ENCODE data around the gene FURIN. TPM values are rescaled to one million over a fixed set of nuclear protein-coding genes. Genes with fewer than 3 reads are reported as not detected.

The FURIN gene
- total and polyA plus RNA-seq, 9 of the 15 experiments (the other 6 are each of a cell fraction or from before 2014, with no cell fraction given): 0.92 to 99.9 (median 34.8) TPM

DNA sequence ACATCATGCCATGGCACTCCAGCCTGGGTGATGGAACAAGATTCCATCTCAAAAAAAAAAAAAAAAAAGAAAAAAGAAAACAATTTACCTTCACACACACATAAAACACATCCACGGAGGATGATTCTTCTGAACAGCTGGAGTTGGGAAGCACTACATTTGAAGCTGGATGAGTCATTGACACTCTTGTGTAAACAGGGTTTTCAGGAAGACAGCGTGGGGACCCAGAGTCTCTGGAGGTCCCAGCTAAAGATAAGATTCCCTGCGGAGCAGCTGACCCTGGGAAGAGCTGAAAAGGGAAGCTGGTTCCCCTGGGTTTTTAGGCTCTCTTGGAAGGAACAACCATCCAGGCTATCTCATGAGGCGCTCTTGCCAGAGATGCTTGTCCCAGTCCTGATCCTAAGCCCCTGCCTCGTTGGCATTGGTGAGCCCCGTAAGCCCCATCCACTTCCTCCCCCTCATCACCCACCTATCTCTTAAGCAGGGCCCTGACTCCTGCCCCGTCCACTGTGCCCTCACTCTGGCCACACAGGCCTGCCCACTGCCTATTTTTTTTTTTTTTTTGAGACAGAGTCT is 32.0 kb upstream of the FURIN start (continued):
- no peak for TF ChIP-seq ZNF280A (IDR thresholded peaks at IDR 0.05; ENCODE audit: low read depth, partially characterized antibody)
- TF ChIP-seq TFAP4 (CRISPR knock-in tag; IDR thresholded peaks at IDR 0.05; ENCODE audit: borderline replicate concordance): peak; percentile 72
- peak; percentile 94 for TF ChIP-seq FOXK2 (conservative IDR thresholded peaks at IDR 0.05 in 1 of 2, IDR thresholded peaks at IDR 0.05 in 1 of 2; ENCODE audit: low read depth in 2 of 2)
- no peak for TF ChIP-seq STAT5B (CRISPR knock-in tag; IDR thresholded peaks at IDR 0.05)
- peak in 1 of 2 experiments; percentile 27; a peak in 1 of 4 replicates for TF ChIP-seq ZNF639 (CRISPR knock-in tag; conservative IDR thresholded peaks at IDR 0.05 in 1 of 2, IDR thresholded peaks at IDR 0.05 in 1 of 2)
- peak; percentile 71 for TF ChIP-seq GATAD2A (IDR thresholded peaks at IDR 0.05)
- TF ChIP-seq HOMEZ (CRISPR knock-in tag; IDR thresholded peaks at IDR 0.05): no peak
- TF ChIP-seq, protein P1, sequence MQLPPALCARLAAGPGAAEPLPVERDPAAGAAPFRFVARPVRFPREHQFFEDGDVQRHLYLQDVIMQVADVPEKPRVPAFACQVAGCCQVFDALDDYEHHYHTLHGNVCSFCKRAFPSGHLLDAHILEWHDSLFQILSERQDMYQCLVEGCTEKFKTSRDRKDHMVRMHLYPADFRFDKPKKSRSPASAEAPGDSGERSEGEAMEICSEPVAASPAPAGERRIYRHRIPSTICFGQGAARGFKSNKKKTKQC (CRISPR knock-in tag; IDR thresholded peaks at IDR 0.05): no peak
- TF ChIP-seq PCBP1 (IDR thresholded peaks at IDR 0.05; ENCODE audit: low read depth, low read length, poor library complexity, severe bottlenecking): no peak
- no peak for TF ChIP-seq HINFP (tag; conservative IDR thresholded peaks at IDR 0.05; ENCODE audit: low read depth)
- TF ChIP-seq GTF2F1 (IDR thresholded peaks at IDR 0.05; ENCODE audit: low read depth, low read length): no peak
- TF ChIP-seq, protein P2, sequence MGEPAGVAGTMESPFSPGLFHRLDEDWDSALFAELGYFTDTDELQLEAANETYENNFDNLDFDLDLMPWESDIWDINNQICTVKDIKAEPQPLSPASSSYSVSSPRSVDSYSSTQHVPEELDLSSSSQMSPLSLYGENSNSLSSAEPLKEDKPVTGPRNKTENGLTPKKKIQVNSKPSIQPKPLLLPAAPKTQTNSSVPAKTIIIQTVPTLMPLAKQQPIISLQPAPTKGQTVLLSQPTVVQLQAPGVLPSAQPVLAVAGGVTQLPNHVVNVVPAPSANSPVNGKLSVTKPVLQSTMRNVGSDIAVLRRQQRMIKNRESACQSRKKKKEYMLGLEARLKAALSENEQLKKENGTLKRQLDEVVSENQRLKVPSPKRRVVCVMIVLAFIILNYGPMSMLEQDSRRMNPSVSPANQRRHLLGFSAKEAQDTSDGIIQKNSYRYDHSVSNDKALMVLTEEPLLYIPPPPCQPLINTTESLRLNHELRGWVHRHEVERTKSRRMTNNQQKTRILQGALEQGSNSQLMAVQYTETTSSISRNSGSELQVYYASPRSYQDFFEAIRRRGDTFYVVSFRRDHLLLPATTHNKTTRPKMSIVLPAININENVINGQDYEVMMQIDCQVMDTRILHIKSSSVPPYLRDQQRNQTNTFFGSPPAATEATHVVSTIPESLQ (CRISPR knock-in tag; IDR thresholded peaks at IDR 0.05): no peak
- no peak for TF ChIP-seq ELF1 (tag; IDR thresholded peaks at IDR 0.05)
- TF ChIP-seq GATA2 (CRISPR knock-in tag; IDR thresholded peaks at IDR 0.05): no peak

Data from K562 (cell line).